GM21390 (cell line): Measurements from ENCODE around the gene EPHB4.
A peak's percentile ranks its signal among the peaks of the same experiment; 100 is the strongest.
"Not testable (repeated sequence)": the region's sequence is repeated elsewhere in the genome, so short reads cannot be mapped to it uniquely, and the experiment has no call there.

Experiments
- ATAC-seq: cut with Tn5 transposase; IDR thresholded peaks from one replicate; pipeline ENCODE4 v1.9.1; 2021; ENCODE audit not compliant: unreplicated experiment

Gene EPHB4

GRCh38 chr7:100827330-100828226 lies at the start of gene EPHB4:
EPHB4 (minus strand) TSS chr7:100827523; CDS start chr7:100827030, 493 bp downstream.
- ATAC-seq: no peak

GRCh38 chr7:100875356-100875751 lies 48.0 kb upstream of the EPHB4 start:
- ATAC-seq: peak; percentile 30

GRCh38 chr7:100874577-100875355 lies 47.4 kb upstream of the EPHB4 start, which contains the start of gene SRRT:
SRRT (plus strand) TSS chr7:100875103; CDS start chr7:100875591, 488 bp downstream.
- peak; percentile 86 for ATAC-seq

DNA sequence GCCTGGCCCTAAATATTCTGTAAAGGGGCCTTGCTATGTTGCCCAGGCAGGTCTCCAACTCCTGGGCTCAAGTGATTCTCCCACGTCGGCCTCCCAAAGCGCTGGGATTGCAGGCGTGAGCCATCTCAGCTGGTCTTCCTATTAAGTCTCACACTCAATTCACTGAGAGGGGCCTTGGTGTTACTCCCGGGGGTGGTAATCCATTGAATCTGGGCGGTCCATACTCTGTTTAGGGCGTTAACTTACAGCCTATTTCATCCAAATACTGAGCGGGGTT lies 46.9 kb upstream of the EPHB4 start:
- no peak for ATAC-seq

GRCh38 chr7:100873599-100874299 lies 46.4 kb upstream of the EPHB4 start:
- ATAC-seq: no peak

DNA sequence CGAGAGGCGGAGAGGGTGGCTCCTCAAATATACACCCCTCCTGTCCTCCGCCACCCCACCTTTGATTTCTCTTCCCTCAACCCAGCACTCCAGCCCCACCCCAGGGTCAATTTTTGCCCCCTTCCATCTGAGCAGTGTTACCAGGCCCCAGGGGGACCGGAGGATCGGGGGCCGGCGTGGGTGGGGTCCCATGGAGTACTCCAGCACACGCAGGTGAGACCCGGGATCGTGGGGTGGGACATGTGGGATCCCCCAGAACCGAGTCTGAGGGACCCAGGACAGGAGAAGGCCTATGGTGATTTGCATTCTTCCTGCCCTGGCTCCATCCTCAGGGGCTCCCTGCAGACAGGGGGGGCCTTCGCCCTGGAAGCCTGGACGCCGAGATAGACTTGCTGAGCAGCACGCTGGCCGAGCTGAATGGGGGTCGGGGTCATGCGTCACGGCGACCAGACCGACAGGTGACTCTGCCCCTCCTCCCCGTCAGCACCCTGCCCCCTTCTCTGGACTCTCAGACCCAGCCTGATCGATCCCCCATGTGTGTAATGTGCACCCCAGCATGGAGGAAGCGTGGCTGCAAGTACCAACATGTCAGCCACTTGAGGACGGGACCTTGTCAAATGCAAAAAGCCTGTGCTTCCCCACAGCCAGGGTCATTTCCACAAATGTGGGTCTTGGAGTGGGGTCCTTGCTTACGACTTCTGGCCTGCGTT lies 40.6 kb upstream of the EPHB4 start:
- no peak for ATAC-seq

DNA sequence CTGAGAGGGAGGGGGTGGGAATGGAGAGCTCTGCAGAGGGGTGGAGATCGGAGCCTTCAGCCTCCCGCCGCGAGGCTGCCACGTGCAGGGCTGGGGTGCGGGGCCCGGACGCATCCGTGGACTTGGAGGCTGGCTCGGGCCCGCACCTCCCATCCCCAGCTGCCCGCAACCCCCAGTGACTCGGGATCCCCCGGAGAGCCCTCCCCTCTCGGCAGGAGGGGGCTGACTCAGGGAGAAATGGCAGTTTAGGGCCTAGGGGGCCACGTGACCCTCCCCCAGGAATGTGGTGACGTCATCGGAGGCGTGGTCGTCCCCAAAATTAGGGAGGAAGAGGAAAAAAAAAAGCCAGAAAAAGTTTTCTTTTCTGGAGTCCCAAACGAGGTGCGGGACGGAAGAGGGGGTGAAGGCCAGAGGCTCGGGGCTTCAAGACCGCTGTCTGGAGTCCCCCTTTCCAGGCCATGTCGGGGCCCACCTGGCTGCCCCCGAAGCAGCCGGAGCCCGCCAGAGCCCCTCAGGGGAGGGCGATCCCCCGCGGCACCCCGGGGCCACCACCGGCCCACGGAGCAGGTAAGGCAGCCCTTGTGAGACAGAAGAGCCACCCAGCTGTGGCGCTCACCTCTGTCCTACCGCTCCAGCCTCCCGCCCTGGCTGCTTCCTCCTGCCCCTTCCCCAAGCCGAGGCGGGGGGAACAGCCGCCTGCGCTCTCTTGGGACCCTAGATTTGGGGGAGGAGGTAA lies 39.9 kb upstream of the EPHB4 start, which contains the start of gene TRIP6:
Gene TRIP6, plus strand, starts transcription at position 348 of the 736 bp plus-strand sequence. Its CDS starts 111 bp downstream, at position 459.
- peak; percentile 37 for ATAC-seq

- ATAC-seq: no peak
Measured at GRCh38 chr7:100866729-100867039, 39.4 kb upstream of the EPHB4 start.

DNA sequence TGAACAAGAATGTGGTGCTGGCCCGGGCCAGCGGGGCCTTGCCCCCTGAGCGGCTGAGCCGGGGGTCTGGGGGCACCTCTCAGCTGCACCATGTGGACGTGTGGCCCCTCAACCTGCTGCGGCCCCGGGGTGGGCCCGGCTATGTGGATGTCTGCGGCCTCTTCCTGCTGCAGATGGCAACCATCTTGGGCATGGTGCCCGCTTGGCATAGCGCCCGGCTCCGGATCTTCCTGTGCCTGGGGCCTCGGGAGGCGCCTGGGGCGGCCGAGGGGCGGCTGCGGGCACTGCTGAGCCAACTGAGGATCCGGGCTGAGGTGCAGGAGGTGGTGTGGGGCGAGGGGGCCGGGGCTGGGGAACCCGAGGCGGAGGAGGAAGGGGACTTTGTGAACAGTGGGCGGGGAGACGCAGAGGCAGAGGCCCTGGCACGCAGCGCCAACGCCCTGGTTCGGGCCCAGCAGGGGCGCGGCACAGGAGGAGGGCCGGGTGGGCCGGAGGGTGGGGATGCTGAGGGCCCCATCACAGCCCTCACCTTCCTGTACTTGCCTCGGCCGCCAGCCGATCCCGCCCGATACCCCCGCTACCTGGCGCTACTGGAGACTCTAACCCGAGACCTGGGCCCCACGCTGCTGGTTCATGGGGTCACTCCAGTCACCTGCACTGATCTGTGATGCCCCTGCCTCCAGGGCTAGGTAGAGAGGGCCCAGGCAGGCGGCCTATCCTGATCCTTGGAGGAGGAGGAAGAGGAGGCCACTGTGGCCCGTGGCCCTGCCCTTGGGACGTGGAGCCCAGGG lies 38.8 kb upstream of the EPHB4 start:
- ATAC-seq: peak; percentile 8

GRCh38 chr7:100865372-100865911 lies 38.1 kb upstream of the EPHB4 start:
- ATAC-seq: no peak

DNA sequence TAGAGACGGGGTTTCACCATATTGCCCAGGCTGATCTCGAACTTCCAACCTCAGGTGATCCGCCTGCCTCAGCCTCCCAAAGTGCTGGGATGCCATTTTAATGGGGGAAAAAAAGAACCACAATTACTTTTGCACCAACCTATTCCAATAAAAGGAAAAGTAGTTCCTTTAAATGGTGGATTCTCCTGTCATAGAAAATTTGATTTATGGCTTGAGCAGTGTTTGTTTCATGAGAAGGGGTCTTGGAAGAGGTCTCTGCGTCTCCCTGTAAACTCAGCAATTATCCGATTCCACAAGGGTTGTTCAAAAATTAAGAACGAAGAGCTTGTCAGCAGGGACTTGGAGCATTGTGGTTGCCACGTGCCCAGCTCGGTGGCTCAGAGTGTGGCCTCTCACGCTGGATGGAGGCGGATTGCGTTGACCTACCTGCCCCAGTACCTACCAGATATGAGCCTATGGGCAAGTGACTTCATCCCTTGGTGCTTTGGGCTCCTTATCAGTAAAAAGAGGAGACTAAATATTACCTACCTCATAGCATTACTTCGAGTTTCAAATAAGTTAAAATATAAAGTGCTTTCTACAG lies 37.0 kb upstream of the EPHB4 start:
- no peak for ATAC-seq

DNA sequence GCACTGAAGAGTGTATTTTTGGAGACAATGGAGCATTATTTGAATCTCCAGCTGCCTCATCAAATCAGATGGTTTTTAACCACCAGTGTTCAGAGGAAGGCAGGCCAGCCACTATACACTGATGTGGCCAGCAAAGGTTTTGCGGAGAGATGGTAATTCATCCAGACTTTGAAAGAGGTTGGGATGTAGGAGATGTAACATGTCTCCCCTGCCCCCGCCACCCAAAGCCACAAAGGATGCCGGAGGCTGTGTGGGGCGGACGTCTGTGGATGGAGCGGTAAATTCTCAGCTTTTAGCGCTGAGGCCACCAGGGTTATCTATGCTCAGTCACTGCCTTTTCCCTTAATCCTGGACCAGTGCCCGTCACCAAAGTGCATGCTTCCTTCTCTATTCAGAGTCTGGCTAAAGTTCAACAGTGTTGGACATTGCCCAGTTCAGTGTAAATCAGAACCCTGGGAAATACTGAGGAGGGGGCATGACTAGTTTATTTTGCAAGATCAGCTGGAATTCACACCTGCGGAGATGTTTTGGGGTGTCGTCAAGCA lies 36.2 kb upstream of the EPHB4 start:
- ATAC-seq: no peak

- ATAC-seq: no peak
Measured at GRCh38 chr7:100861616-100861985, 34.3 kb upstream of the EPHB4 start.

DNA sequence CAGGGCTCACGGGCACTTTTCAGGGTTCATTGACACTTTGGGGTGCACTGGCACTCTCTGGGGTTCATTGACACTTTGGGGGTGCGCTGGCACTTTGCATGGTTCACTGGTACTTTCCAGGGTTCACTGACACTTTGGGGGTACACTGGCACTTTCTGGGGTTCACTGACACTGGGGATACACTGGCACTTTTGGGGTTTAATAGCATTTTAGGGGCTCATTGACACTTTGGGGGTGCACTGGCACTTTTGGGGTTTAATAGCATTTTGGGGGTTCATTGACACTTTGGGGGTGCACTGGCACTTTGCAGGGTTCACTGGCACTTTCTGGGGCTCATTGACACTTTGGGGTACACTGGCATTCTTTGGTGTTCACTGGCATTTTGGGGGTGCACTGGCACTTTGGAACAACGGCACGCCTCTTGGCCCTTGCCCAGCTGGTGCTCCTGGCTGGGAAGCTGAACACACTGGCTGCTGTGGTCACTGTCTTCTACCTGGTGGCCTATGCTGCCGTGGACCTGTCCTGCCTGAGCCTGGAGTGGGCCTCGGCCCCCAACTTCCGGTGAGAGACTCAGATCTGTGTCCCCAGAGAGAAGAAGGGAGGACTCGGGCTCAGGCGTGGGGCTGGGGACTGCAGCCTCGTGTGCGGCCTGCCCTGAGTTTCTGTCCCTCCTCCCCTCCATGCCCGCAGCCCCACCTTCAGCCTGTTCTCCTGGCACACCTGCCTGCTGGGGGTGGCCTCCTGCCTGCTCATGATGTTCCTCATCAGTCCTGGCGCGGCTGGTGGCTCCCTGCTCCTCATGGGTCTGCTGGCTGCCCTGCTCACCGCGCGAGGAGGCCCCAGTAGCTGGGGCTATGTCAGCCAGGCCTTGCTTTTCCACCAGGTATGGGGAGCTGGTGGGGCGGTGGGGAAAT lies 33.6 kb upstream of the EPHB4 start:
- ATAC-seq: no peak

DNA sequence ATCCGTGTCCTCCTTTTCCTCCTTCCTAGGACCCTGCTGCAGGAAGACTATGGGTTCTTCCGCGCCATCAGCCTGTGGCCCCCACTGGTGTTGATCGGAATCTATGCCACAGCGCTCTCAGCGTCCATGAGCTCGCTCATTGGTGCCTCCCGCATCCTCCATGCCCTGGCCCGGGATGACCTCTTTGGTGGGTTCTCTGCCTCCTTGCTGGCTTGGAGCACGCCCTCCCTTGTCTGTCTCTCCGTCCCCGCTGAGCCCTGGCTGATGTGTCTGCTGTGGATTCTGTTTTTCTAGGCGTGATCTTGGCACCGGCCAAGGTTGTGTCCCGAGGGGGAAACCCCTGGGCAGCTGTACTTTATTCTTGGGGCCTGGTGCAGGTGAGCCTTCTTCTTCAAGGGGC lies 32.5 kb upstream of the EPHB4 start:
- ATAC-seq: no peak

DNA sequence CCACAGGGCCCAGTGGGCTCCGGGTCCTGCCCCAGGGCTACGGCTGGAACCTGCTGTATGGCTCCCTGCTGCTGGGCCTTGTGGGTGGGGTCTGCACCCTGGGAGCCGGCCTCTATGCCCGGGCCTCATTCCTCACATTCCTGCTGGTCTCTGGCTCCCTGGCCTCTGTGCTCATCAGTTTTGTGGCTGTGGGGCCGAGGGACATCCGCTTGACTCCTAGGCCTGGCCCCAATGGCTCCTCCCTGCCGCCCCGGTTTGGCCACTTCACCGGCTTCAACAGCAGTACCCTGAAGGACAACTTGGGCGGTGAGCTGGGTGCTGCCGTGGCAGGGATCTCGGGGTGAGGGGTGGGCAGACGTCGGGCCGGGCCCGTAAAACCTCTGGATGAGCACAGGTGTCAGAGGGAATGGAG lies 29.6 kb upstream of the EPHB4 start:
- no peak for ATAC-seq

DNA sequence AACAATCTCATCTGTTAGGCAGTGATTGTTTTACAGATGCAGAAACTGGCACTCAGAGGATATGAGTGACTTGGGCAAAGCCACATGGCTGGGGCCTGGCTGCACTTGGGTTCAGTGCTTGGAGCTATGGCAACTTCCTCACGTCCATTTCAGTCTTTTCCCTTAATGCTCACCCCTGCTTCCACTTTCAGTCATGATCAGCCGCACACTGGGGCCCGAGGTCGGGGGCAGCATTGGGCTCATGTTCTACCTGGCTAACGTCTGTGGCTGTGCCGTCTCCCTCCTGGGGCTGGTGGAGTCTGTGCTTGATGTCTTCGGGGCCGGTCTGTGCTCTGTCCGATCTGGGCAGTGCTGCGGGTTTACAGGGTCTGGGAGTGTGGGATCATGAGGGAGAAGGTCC lies 28.2 kb upstream of the EPHB4 start:
- no peak for ATAC-seq

DNA sequence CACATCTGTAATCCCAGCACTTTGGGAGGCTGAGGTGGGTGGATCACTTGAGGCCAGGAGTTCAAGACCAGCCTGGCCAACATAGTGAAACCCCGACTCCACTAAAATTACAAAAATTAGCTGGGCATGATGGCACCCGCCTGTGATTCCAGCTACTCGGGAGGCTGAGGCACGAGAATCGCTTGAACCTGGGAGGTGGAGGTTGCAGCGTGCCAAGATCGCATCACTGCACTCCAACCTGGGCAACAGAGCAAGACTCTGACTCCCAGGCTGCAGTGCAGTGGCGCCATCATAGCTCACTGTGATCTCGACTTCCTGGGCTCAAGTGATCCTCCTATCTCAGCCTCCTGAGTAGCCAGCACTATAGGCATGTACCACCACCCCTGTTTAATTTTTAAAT lies 27.6 kb upstream of the EPHB4 start:
- ATAC-seq: not testable (repeated sequence)
